Body of pancreas (tissue), 4 donors: ENCODE results near the gene UBE2J1.

Source experiments
- POLR2A ChIP-seq, 3 donors: fragments of 450-650 bp; IDR thresholded peaks; one replicate each; pipeline ENCODE4 v1.6.1; 2016; ENCODE audit warnings: antibody characterized with exemption in 3 of 3, mild to moderate bottlenecking in 2 of 3
- TF ChIP-seq, protein P1 (sequence below), 7 experiments: fragments of 450-650 bp in 4 of 7; fragments of 200-600 bp in 3 of 7; sonication (generic) in 3 of 7; IDR thresholded peaks; one replicate each; pipeline ENCODE4 v1.5.1; 2016 to 2019; ENCODE audit warnings: antibody characterized with exemption in 7 of 7

- TF ChIP-seq, protein P1, sequence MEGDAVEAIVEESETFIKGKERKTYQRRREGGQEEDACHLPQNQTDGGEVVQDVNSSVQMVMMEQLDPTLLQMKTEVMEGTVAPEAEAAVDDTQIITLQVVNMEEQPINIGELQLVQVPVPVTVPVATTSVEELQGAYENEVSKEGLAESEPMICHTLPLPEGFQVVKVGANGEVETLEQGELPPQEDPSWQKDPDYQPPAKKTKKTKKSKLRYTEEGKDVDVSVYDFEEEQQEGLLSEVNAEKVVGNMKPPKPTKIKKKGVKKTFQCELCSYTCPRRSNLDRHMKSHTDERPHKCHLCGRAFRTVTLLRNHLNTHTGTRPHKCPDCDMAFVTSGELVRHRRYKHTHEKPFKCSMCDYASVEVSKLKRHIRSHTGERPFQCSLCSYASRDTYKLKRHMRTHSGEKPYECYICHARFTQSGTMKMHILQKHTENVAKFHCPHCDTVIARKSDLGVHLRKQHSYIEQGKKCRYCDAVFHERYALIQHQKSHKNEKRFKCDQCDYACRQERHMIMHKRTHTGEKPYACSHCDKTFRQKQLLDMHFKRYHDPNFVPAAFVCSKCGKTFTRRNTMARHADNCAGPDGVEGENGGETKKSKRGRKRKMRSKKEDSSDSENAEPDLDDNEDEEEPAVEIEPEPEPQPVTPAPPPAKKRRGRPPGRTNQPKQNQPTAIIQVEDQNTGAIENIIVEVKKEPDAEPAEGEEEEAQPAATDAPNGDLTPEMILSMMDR (IDR thresholded peaks at IDR 0.05), result no peak
- no peak for TF ChIP-seq POLR2A (IDR thresholded peaks at IDR 0.05)
Measured at GRCh38 chr6:89301586-89302194, 50.8 kb downstream of the UBE2J1 start.
